Forelimb muscle (tissue), 1 donor: ENCODE data around the gene SORCS2. TPM values are rescaled to one million over a fixed set of nuclear protein-coding genes. Genes with fewer than 3 reads are reported as not detected.
A peak's percentile ranks its signal among the peaks of the same experiment; 100 is the strongest.

ENCODE experiments used
- DNase-seq: peaks from one replicate; pipeline ENCODE4 v3.0.0-alpha.2; 2013; ENCODE audit warnings: low read depth
- polyA plus RNA-seq: library from polyadenylated mRNA; unstranded; fragments of 120-200 nt; gene quantifications from one replicate; pipeline ENCODE4 v1.2.1, GENCODE V29; 2013; ENCODE audit not compliant: insufficient read length

The SORCS2 gene
- polyA plus RNA-seq, 1 donor: 8.8 TPM

- DNase-seq: no peak
Measured at GRCh38 chr4:7683126-7683703, 490.9 kb downstream of the SORCS2 start.

GRCh38 chr4:7684294-7684693 is 492.0 kb downstream of the SORCS2 start:
- DNase-seq: no peak

- DNase-seq: no peak
Measured at GRCh38 chr4:7686070-7686870, 493.9 kb downstream of the SORCS2 start.

- no peak for DNase-seq
Measured at GRCh38 chr4:7687006-7687405, 494.7 kb downstream of the SORCS2 start.

DNA sequence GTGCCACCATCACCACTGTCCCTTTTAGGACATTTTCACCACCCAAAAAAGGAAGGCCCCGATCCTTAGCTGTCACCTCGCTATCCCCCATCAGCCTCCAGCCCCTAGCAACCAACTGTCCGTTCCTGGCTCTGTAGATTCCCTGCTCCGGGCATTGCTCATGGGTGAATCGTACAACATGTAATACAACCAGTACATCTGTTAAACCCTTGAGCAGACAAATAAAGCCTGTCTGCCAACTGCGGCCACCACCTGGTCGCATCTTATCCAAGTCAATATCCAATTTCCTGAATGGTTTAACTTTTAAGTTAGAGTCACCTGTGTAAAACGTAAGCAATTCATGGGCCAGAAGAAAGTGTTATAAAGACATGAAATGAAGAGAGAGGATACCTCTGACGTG is 495.5 kb downstream of the SORCS2 start:
- no peak for DNase-seq

DNA sequence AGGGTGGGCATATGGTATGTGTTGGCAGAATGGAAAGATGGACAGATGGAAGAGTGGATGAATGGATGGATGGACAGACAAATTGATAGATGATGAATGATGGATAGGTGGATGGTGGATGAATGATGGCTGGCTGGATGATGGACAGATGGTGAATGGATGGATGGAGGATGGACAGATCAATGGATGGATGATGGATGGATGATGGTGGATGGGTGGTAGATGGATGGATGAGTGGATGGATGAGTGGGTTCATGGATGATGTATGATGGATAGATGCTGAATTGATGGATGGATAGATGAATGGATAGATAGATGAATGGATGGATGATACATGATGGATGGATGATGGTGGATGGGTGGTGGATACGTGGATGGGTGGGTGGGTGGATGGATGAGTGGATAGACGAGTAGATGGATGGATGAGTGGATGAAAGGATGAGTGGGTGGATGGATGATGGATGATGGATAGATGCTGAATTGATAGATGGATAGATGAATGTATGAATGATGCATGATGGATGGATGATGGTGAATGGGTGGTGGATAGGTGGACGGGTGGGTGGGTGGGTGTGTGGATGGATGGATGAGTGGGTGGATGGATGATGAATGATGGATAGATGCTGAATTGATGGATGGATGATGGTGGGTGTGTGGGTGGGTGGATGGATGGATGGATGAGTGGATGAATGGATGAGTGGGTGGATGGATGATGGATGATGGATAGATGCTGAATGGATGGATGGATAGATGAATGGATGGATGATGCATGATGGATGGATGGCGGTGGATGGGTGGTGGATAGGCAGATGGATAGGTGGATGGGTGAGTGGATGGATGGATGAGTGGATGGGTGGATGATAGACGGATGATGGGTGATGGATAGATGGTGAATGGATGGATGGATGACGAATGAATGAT is 497.7 kb downstream of the SORCS2 start:
- no peak for DNase-seq

DNA sequence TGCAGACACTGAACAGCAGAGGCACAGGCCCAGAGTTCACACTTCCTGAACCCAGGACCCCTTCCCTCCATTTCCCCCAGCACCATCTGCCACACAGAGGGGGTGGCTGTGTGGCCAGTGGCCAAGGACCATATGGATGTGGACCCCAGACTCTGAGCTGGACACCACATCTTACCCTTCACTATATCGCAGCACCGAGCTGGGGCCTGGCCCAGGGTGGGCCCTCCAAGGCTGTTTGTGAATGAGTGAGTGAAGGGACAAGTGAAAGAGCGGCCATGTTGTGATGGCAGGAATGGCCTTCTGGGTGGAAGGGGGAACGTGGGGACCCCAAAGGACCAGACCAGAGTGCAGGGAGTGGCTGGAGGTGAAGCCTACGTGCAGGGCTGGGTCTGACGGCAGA is 498.7 kb downstream of the SORCS2 start:
- DNase-seq: no peak

DNA sequence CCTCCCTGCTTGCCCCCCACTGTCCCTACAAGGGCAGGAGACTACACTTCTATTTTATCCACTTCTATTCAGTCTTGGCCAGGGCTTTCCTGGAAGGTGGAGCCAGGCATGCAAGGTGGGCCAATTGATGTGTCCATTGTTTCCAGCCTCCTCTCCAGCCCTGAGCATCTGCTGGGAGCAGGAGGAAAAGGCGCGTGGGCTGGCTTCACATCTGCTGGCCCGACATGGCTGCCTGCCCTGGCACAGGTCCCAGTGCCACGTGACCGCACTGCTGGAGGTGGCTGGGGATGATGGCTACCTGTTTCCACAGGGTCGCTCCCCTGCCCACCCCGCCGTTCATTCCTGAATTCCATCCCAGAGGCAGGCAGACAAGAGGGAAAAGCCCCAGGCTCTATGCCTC is 499.6 kb downstream of the SORCS2 start:
- no peak for DNase-seq

DNA sequence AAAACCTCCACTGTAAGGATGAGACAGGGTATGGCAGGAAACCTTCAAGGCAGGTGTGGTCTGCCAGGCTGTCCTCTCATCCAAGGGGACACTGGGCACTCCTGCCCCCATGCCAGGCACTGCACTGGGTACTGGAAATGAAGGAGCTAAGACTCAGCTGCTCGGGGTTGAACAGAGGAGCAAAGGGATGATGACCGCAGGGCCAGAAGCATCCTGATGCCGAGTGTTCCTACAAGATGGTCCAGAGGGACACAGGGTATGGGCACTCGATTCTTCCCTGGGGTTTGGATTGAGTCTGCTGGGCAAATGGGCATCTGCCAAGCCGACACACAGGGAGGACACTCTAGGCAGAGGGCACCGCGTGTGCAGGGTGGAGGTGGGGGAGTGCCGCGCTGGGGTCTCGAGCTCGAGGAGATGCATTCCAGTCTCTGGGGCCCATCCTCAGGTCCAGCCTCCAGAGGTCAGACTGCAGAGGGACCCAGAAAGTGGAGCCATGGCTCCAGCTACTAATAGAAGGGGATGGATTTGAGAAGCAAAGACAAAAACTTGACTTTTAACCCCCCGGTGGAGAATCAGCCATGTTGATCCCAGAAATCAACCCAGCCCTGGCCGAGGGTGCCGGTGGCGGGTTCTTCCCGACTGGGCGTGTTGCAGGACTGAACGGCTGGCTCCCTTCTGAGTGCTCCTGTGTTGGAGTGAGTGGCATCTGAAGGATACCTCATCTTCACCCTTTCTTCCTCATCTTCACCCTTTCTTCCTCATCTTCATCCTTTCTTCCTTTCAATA is 500.3 kb downstream of the SORCS2 start:
- no peak for DNase-seq

GRCh38 chr4:7693237-7693608 is 500.9 kb downstream of the SORCS2 start:
- no peak for DNase-seq

- no peak for DNase-seq
Measured at GRCh38 chr4:7693711-7694110, 501.4 kb downstream of the SORCS2 start.

DNA sequence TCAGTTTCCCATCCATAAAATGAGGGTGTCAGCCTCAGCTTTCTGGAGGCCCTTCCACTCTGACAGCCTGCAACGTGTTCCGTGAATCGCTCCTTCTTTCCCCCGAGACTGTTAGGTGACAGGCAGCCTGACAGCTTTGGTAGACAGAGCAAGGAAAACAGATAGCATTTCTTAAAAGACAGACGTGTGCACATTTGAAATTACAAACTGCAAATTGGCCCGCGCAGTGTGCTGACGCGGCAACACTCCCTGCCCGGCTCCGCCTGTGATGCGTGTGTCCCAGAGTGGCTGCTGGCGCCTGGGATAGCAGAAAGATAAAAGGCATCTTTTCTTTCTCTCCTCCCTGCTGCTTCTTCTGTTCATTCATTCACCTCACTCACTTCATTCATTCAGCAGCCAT is 502.0 kb downstream of the SORCS2 start:
- DNase-seq: no peak

- peak; percentile 87 for DNase-seq
Measured at GRCh38 chr4:7697343-7697742, 505.0 kb downstream of the SORCS2 start.

DNA sequence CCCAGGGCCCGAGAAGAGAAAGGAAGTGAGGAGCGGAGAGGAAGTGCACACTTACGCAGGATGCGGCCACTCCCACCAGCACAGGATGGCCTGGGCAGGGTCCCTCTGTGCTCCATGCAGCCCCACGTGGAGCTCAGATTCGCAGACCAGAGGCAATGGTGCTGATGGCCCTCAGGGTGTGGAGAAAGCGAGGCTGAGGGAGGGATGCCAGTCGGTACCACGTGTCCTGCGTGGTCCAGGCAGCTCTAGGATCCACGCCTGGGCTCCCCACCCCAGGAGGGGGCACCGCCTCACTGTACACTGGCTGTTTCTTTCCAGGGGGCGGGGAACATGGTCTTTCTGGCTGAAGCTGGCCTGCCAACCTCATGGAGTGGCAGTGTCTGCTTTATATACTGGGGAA is 505.5 kb downstream of the SORCS2 start:
- DNase-seq: no peak

DNA sequence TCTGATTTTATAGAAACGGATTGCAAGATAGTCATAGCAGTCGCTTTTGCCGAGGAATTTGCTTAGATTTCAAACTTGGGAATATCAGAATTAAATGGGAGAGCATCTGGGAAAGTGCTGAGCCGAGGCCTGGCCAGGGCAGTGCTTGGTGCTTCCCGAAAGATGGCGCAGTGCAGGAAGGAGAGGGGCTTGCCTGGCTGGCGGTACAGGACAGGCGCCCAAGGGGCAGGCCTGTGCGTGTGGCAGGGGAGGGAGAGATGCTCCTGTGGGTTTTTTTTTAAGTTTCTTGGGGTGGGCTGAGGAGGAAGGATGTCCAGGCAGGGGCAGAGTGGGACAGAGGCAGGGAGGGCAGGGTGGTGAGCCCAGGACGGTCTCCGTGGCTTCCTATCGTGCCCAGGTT is 506.2 kb downstream of the SORCS2 start:
- DNase-seq: no peak

DNA sequence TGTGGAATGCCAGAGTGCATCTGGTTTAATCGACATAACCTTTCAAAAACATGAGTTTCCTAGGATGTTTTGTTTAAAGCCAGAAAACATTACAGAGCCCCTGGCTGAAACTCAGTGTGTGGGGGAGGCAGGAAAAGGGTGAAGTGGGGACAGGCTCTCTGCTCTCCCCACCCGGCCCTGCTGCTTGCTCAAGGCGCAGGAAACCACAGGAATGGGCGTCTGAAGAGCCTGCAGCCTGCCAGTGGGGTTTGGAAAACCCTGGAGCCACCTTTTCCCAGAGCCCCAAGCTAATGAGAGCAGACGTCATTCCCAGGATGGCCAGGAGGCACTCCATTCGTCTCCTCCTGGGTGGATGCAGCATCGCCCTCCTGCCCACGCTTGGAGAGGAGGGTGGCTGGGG is 506.7 kb downstream of the SORCS2 start:
- no peak for DNase-seq

GRCh38 chr4:7699825-7700224 is 507.5 kb downstream of the SORCS2 start:
- DNase-seq: no peak

GRCh38 chr4:7700665-7701064 is 508.3 kb downstream of the SORCS2 start:
- no peak for DNase-seq

DNA sequence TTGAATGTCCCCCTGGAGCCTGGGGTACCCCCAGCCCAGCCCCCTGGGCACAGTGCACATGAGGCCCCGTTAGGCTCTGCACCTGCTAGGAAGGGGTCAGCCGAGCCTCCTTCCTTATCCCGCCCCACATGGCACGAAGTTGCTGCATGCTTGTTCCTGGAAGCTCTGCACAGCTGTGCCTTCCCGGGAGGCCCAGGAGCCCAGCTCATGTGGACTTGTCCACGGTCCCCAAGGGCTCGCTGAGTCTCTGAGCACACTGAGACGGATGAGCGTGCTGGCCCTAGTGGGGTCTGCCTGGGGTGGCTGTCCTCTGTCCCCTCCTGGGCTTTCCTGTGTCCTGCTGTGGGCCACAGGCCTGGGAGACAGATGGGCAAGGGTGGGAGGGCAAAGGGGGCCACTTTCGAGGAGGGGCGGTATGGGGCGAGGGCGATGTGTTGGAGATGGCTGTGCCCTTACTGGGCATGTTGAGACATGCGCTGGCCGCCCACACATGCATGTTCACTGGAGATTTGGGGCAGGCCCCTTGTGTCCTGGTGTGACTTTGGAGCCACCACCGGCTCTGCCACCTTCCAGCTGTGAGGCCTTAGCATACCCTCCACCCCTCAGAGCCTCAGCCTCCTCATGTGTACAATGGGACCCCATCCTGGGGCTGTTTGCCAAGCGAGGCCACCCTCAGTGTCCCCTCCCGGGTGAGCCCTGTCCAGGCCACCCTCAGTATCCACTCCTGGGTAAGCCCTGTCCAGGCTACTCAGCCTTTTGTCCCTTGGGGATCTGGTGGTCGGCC is 509.7 kb downstream of the SORCS2 start:
- DNase-seq: no peak

- no peak for DNase-seq
Measured at GRCh38 chr4:7703688-7704087, 511.4 kb downstream of the SORCS2 start.

DNA sequence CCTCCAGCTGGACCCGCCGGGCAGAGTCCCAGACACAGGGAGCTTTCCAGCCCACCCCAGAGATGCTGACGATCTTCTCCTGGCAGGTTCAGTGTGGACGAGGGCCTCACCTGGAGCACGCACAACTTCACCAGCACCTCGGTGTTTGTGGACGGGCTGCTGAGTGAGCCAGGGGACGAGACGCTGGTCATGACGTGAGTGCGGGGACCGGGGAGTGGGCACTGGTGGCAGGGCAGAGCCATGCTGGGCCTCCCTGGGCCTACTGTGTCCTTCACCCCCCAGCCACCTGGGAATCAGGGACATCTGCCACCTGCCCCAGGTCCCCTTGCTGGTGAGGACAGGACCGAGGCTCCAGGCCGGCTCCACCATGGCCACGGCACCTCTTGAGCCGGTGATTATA is 511.8 kb downstream of the SORCS2 start:
- DNase-seq: no peak
